KOPT-K1 (cell line): ENCODE data around the gene PCGF6.
"Not testable (repeated sequence)": the region's sequence is repeated elsewhere in the genome, so short reads cannot be mapped to it uniquely, and the experiment has no call there.

Experiments
- H3K27ac ChIP-seq: fragments of 200-600 bp; sonication (generic); 2 replicates; pipeline ENCODE4 v1.5.1; 2016; ENCODE audit warnings: antibody characterized with exemption, mild to moderate bottlenecking, low read depth, low read length; ENCODE audit not compliant: poor library complexity, severe bottlenecking
- H3K36me3 ChIP-seq: fragments of 200-600 bp; sonication (generic); 2 replicates; pipeline ENCODE4 v1.5.1; 2017; ENCODE audit warnings: antibody characterized with exemption, mild to moderate bottlenecking, low read length, moderate library complexity; ENCODE audit not compliant: insufficient read depth
- H3K9me3 ChIP-seq: fragments of 200-600 bp; sonication (generic); 2 replicates; pipeline ENCODE4 v1.5.1; 2017; ENCODE audit warnings: antibody characterized with exemption, low read length, mild to moderate bottlenecking; ENCODE audit not compliant: insufficient read depth, poor library complexity, severe bottlenecking

PCGF6 gene

DNA sequence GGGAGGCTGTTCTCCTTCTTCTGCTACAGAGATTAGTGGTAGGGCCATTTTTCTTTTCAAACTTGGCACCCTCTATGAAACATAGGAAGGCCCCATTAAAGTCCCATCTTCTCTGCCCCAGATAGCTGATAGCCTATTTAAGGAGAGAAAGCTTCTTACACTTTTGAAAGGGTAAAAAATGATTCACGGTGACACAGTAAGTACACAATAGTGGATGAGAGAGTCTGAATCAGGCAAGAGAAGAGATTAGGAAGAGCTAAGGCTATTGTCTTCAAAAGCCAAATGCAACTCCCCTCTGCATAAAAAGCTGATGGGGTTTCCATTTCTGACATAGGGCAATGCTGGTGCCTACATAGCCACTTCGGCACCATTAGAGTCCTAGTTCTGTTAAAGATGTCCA is 70.4 kb downstream of the PCGF6 start:
- Histone ChIP-seq H3K36me3 (no peaks in the 10 kb centered on the region), H3K27ac (no peak overlapping the region), H3K9me3 (peaks cover 13% of the 10 kb centered on the region)

GRCh38 chr10:103280031-103280430 is 70.9 kb downstream of the PCGF6 start:
- H3K27ac ChIP-seq: no peak overlapping the region
- H3K36me3 ChIP-seq: no peaks in the 10 kb centered on the region
- H3K9me3 ChIP-seq: peaks cover 13% of the 10 kb centered on the region

DNA sequence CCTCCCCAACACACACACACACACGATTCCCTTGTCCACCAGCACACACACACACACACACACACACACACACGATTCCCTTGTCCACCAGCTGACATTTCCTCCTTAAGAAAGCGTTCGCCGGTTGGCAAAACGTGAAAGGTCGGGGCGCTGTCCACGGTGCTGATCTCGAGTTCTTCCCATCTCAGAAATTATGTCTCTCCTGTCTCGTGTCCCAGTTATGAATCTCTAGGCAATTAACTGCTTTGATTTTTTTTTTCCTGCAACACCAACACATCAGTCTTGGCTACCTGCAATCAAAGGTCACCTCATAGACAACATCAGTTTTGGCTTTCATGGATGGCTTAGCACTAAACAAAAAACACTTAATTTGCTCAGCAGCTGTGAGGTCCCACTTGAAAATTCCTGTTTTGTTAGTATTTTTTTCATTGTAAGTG is 72.1 kb downstream of the PCGF6 start:
- Histone ChIP-seq H3K27ac (no peak overlapping the region), H3K9me3 (peaks cover 13% of the 10 kb centered on the region), H3K36me3 (no peaks in the 10 kb centered on the region)

DNA sequence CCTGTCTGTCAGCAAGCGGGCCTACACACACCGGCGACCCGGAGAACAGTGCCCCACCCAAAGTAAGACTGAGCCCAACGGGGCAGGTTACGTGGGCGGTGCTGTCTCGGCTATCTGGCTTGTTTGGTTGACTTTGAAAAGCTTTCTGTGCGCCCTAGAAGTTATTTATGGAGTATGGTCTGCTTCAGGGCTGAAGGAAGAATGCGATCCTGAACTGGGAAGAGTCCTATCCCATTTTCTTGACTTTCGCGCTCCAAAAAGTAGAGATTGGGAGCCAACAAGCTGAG is 72.5 kb downstream of the PCGF6 start:
- Histone ChIP-seq H3K27ac (no peak overlapping the region), H3K9me3 (peaks cover 13% of the 10 kb centered on the region), H3K36me3 (no peaks in the 10 kb centered on the region)

GRCh38 chr10:103277713-103278536 is 73.0 kb downstream of the PCGF6 start:
- peaks cover 13% of the 10 kb centered on the region for H3K9me3 ChIP-seq
- no peaks in the 10 kb centered on the region for H3K36me3 ChIP-seq
- H3K27ac ChIP-seq: no peak overlapping the region

- Histone ChIP-seq H3K27ac (no peak within 1 kb of the TSS), H3K9me3 (peaks cover 13% of the 10 kb centered on the region), H3K36me3 (no peaks in the 10 kb centered on the region)
Observed at GRCh38 chr10:103276896-103277712, 73.8 kb downstream of the PCGF6 start, which contains the start of gene INA. TSS of gene INA (plus strand) at chr10:103277138. CDS start at chr10:103277212, 74 bp downstream.

GRCh38 chr10:103276251-103276895 is 74.6 kb downstream of the PCGF6 start:
- peaks cover 13% of the 10 kb centered on the region for H3K9me3 ChIP-seq
- no peaks in the 10 kb centered on the region for H3K36me3 ChIP-seq
- no peak overlapping the region for H3K27ac ChIP-seq

DNA sequence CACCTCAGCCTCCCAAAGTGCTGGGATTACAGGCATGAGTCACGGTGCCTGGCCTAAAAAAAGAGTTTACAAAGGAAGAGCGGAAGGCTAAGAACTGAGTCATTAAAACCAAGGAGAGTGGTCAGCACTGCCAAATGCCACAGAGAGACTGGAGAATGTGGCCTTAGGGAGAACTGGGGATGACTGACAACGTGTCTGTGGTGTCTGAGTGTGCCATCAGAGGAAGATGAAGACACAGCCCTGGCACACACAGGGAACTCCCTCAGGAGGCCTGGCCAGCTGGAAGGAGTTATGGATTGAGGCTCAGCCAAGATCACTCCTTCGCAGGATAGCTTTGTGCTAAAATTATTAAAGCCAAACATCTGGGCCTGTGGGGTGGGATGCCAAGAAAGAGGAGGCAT is 77.9 kb downstream of the PCGF6 start:
- Histone ChIP-seq H3K36me3 (no peaks in the 10 kb centered on the region), H3K27ac (no peak overlapping the region), H3K9me3 (peaks cover 5% of the 10 kb centered on the region)

- no peaks in the 10 kb centered on the region for H3K36me3 ChIP-seq
- no peak overlapping the region for H3K27ac ChIP-seq
- no peaks in the 10 kb centered on the region for H3K9me3 ChIP-seq
Observed at GRCh38 chr10:103265717-103266329, 85.1 kb downstream of the PCGF6 start.

- Histone ChIP-seq H3K36me3 (no peaks in the 10 kb centered on the region), H3K27ac (no peak overlapping the region), H3K9me3 (peaks cover 21% of the 10 kb centered on the region)
Observed at GRCh38 chr10:103262229-103262628, 88.7 kb downstream of the PCGF6 start.

DNA sequence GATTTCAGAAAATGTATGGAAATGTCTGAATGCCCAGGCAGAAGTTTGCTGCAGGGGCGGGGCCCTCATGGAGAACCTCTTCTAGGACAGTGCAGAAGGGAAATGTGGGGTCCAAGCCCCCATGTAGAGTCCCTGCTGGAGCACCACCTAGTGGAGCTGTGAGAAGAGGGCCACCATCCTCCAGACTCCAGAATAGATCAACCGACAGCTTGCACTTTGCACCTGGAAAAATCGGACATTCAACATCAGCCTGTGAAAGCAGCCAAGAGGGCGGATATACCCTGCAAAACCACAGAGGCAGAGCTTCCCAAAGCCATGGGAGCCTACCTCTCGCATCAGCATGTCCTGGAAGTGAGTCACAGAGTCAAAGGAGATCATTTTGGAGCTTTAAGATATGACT is 91.0 kb downstream of the PCGF6 start:
- peaks cover 21% of the 10 kb centered on the region for H3K9me3 ChIP-seq
- no peak overlapping the region for H3K27ac ChIP-seq
- no peaks in the 10 kb centered on the region for H3K36me3 ChIP-seq

DNA sequence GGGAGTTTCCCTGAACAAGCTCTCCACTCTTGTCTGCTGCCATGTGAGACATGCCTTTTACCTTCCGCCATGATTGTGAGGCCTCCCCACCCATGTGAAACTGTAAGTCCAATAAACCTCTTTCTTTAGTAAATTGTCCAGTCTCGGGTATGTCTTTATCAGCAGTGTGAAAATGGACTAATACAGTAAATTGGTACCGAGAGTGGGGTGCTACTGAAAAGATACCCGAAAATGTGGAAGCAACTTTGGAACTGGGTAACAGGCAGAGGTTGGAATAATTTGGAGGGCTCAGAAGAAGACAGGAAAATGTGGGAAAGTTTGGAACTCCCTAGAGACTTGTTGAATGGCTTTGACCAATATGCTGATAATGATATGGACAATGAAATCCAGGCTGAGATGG is 92.0 kb downstream of the PCGF6 start:
- H3K27ac ChIP-seq, H3K36me3 ChIP-seq: not testable (repeated sequence)
- H3K9me3 ChIP-seq: peaks cover 21% of the 10 kb centered on the region

DNA sequence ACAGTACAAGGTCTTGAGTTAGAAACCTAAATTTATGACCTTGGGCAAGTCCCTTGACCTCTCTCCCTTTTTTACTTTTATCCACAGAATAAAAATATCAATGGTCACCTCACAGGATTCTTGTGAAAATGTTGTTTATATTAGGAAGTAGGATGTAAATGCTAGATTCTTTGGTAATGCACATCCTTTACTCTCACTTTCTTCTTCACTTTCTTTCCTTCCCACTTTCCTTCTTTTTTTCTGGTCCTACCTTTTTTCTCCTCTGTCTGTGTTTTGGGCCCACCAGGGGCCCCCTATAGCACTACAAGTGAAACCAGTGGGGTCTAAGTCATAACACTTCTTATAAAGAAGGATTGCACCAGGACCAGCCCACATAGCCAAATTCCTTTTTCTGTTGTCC is 93.1 kb downstream of the PCGF6 start:
- H3K36me3 ChIP-seq: no peaks in the 10 kb centered on the region
- H3K27ac ChIP-seq: no peak overlapping the region
- peaks cover 21% of the 10 kb centered on the region for H3K9me3 ChIP-seq

- peaks cover 21% of the 10 kb centered on the region for H3K9me3 ChIP-seq
Observed at GRCh38 chr10:103256613-103257012, 94.3 kb downstream of the PCGF6 start.

More at GRCh38 chr10:103256613-103257012, 94.3 kb downstream of the PCGF6 start:
- H3K36me3 ChIP-seq: no peaks in the 10 kb centered on the region
- H3K27ac ChIP-seq: no peak overlapping the region
